Testis (tissue), 3 donors: ENCODE data around the gene GPATCH3. TPM values are rescaled to one million over a fixed set of nuclear protein-coding genes. Genes with fewer than 3 reads are reported as not detected.

Source experiments
- DNase-seq: peaks from one replicate; pipeline ENCODE4 v3.0.0-alpha.2; 2019
- H3K27ac ChIP-seq, 2 donors: fragments of 200-600 bp; sonication (generic); one replicate each; pipeline ENCODE4 v1.5.1; 2019
- H3K27me3 ChIP-seq: fragments of 200-600 bp; sonication (generic); one replicate; pipeline ENCODE4 v1.5.1; 2019
- H3K36me3 ChIP-seq: fragments of 200-600 bp; sonication (generic); one replicate; pipeline ENCODE4 v1.5.1; 2017; ENCODE audit warnings: low read depth; ENCODE audit errors: missing control alignments
- H3K4me1 ChIP-seq: fragments of 200-600 bp; sonication (generic); one replicate; pipeline ENCODE4 v1.5.1; 2019
- H3K4me3 ChIP-seq, 2 donors: fragments of 200-600 bp; sonication (generic); one replicate each; pipeline ENCODE4 v1.5.1; 2017 to 2019
- H3K9me3 ChIP-seq: fragments of 200-600 bp; sonication (generic); one replicate; pipeline ENCODE4 v1.5.1; 2017
- CTCF ChIP-seq, 3 experiments: fragments of 450-650 bp in 2 of 3; fragments of 200-600 bp in 1 of 3; sonication (generic) in 1 of 3; IDR thresholded peaks; one replicate each; pipeline ENCODE4 v1.5.1; 2016 to 2019; ENCODE audit warnings: antibody characterized with exemption in 3 of 3, mild to moderate bottlenecking in 2 of 3, moderate library complexity in 1 of 3
- POLR2A ChIP-seq: fragments of 450-650 bp; IDR thresholded peaks from one replicate; pipeline ENCODE4 v1.6.1; 2017; ENCODE audit warnings: antibody characterized with exemption, mild to moderate bottlenecking, moderate library complexity
- WGBS, 2 donors: methylation state at CpG; one replicate each; pipeline ENCODE4 v1.1.5; 2018; 5-methylcytosine and 5-hydroxymethylcytosine counted together
- intact Hi-C: fragments of 100-400 bp; cut with DNase I; formaldehyde crosslinking; loops from one replicate; pipeline ENCODE4 v1.15.1; 2023; ENCODE audit warnings: low total_unique reads
- polyA plus RNA-seq: library from polyadenylated mRNA; stranded (reverse); fragments of 350-450 nt; fragmentation: Illumina TruSeq; extraction: RNeasy Lipid Tissue Mini Kit (QIAGEN cat#74804); gene quantifications from one replicate; pipeline ENCODE4 v1.2.3, GENCODE V29; 2014; ENCODE audit warnings: low read depth, low replicate concordance; ENCODE audit not compliant: insufficient read depth
- total RNA-seq, 2 donors: library from RNA; depleted of rRNA; stranded (reverse); fragments of >200 nt; gene quantifications; one replicate each; pipeline ENCODE4 v1.2.3, GENCODE V29; 2016

Gene GPATCH3
- total and polyA plus RNA-seq, 3 donors from 2014 or later = 16.5 to 18.9 (median 17.7) TPM

GRCh38 chr1:26913754-26914619, 13.7 kb upstream of the GPATCH3 start, which contains the start of gene NR0B2:
Gene NR0B2 (minus strand): TSS chr1:26913975. CDS start chr1:26913940, 35 bp downstream.
- intact Hi-C loops = no loop called here
- Histone ChIP-seq H3K36me3 (no peaks in the 10 kb centered on the region), H3K27ac (no peak within 1 kb of the TSS), H3K4me1 (no peaks in the 10 kb centered on the region), H3K9me3 (no peaks in the 10 kb centered on the region), H3K4me3 (no peak within 1 kb of the TSS), H3K27me3 (no peaks in the 10 kb centered on the region)
- 62 to 71% methylated on average over 16 of the region's 16 CpGs for WGBS, 2 donors
- TF ChIP-seq CTCF (IDR thresholded peaks at IDR 0.05) (no peak), POLR2A (no peak)
- no peak for DNase-seq

DNA sequence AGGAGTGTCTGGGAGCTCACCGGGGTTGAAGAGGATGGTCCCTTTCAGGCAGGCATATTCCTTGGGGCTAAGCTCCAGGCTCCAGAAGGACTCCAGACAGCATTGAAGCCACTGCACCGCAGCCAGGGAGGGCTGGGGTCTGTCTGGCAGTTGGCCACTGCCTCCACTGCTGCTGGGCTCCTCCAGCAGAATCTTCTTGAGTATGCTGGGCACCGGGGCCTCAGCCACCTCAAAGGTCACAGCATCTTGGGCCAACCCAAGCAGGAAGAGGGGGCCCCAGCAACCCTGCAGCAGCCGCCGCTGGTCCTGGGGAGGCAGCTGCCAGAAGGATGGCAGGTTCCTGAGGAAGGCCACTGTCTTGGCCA, 13.1 kb upstream of the GPATCH3 start:
- H3K4me1 ChIP-seq = no peaks in the 10 kb centered on the region
- intact Hi-C loops = no loop called here
- DNase-seq = no peak

GRCh38 chr1:26912147-26912490, 11.9 kb upstream of the GPATCH3 start:
- Histone ChIP-seq H3K27ac (no peak overlapping the region), H3K36me3 (no peaks in the 10 kb centered on the region), H3K4me3 (no peak overlapping the region), H3K27me3 (no peaks in the 10 kb centered on the region), H3K9me3 (no peaks in the 10 kb centered on the region), H3K4me1 (no peaks in the 10 kb centered on the region)
- 31 to 52% methylated on average over 2 of the region's 2 CpGs for WGBS, 2 donors
- no peak for DNase-seq
- intact Hi-C loops = no loop called here
- no peak for TF ChIP-seq POLR2A
- TF ChIP-seq CTCF (IDR thresholded peaks at IDR 0.05) = no peak

More for the DNA sequence above, 13.1 kb upstream of the GPATCH3 start:
- H3K27ac ChIP-seq = no peak overlapping the region
- WGBS, 2 donors = 76 to 100% methylated on average over 2 to 5 of the region's 5 CpGs
- H3K27me3 ChIP-seq = no peaks in the 10 kb centered on the region
- no peak overlapping the region for H3K4me3 ChIP-seq
- TF ChIP-seq POLR2A (no peak), CTCF (IDR thresholded peaks at IDR 0.05) (no peak)
- H3K9me3 ChIP-seq = no peaks in the 10 kb centered on the region
- no peaks in the 10 kb centered on the region for H3K36me3 ChIP-seq

DNA sequence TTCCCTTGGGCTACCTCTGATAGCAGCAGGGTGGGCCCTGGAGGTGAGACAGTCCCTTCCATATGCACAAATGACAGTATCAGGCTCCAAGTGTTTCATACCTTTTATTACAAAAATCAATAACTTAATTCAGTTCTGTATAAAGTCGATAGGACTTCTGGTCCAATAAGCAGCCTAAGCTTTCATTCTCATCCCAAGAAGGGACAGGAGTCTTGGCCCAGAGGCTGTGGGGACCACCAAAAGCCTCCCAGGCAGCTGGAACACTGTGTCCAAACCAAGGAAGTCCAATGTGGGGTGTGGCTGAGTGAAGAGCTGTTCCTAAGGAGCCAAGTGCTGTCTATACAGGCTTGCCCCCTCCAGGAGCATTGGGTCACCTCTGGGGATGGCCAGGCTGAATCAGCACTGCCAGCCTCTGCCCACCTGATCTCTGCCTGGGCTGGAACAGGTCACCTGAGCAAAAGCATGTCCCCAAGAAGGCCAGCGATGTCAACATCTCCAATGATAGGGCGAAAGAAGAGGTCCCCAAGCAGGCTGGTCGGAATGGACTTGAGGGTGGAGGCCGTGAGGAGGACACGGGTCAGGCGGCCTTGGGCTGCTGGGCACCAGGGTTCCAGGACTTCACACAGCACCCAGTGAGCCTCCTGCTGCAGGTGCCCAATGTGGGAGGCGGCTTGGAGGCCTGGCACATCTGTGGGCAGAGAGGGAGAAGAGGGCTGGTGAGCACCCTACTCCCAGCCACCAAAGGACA, 11.3 kb upstream of the GPATCH3 start:
- intact Hi-C loops = no loop called here
- TF ChIP-seq POLR2A = no peak
- H3K27ac ChIP-seq = no peak overlapping the region
- no peaks in the 10 kb centered on the region for H3K36me3 ChIP-seq
- H3K4me1 ChIP-seq = no peaks in the 10 kb centered on the region
- H3K9me3 ChIP-seq = no peaks in the 10 kb centered on the region
- WGBS, 2 donors = 84 to 88% methylated on average over 4 to 8 of the region's 8 CpGs
- H3K27me3 ChIP-seq = no peaks in the 10 kb centered on the region
- no peak overlapping the region for H3K4me3 ChIP-seq
- DNase-seq = no peak

DNA sequence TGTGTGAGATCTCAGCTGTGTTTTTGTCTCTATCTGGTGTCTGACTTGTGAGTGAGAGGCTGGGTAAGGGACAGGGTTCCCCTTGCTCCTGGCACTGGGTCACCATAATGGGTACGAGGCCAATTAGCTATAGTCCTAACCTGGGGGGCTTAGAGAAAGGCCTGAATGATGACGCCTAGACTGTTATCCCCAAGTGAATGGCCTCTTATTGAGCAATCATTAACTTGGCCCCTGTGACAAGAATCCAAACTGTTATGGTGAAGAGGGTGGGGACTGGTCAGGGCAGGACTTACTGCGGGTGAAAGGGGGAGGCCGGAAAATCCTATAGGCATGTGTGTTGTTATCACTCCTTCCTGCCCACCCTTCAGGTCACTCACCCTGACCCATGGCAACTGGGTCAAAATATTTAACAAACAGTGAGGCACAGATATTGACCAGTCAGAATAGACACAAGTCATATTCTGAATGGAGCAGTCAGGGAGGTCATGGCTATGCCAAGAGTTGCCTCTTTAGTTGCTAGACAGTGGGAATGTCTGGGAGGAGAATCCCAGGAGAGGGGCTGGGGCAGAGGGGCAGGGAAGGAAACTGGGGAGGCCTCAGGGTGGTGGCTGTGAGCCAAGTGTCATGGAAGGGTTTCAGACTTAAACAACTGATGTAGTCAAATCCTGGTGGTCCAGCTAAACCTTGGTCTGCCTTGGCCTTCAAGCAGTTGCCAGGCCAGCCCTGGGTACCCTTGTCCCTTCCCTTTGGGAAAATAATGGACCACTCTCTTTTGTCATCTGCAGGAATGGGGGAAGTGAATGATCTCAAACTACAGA, 10.3 kb upstream of the GPATCH3 start:
- intact Hi-C loops = no loop called here
- Histone ChIP-seq H3K27me3 (no peaks in the 10 kb centered on the region), H3K4me1 (no peaks in the 10 kb centered on the region), H3K4me3 (no peak overlapping the region), H3K36me3 (no peaks in the 10 kb centered on the region), H3K27ac (no peak overlapping the region), H3K9me3 (no peaks in the 10 kb centered on the region)
- DNase-seq = no peak
- TF ChIP-seq POLR2A = no peak
- TF ChIP-seq CTCF (IDR thresholded peaks at IDR 0.05) = no peak
- 90 to 94% methylated on average over 4 of the region's 4 CpGs for WGBS, 2 donors
